AG10803 (cell line): Measurements from ENCODE around the gene SUGP1.

Experiments
- DNase-seq: peaks from one replicate; pipeline ENCODE4 v3.0.0; 2010; ENCODE audit warnings: low read depth
- H3K4me3 ChIP-seq: 2 replicates; pipeline ENCODE4 v1.5.1; 2011; ENCODE audit warnings: mild to moderate bottlenecking, low read length, control low read depth
- TF ChIP-seq, protein P1 (sequence below): conservative IDR thresholded peaks from 2 replicates; pipeline ENCODE4 v1.5.1; 2011; ENCODE audit warnings: mild to moderate bottlenecking, low read length, control low read depth, inconsistent platforms

The SUGP1 gene

DNA sequence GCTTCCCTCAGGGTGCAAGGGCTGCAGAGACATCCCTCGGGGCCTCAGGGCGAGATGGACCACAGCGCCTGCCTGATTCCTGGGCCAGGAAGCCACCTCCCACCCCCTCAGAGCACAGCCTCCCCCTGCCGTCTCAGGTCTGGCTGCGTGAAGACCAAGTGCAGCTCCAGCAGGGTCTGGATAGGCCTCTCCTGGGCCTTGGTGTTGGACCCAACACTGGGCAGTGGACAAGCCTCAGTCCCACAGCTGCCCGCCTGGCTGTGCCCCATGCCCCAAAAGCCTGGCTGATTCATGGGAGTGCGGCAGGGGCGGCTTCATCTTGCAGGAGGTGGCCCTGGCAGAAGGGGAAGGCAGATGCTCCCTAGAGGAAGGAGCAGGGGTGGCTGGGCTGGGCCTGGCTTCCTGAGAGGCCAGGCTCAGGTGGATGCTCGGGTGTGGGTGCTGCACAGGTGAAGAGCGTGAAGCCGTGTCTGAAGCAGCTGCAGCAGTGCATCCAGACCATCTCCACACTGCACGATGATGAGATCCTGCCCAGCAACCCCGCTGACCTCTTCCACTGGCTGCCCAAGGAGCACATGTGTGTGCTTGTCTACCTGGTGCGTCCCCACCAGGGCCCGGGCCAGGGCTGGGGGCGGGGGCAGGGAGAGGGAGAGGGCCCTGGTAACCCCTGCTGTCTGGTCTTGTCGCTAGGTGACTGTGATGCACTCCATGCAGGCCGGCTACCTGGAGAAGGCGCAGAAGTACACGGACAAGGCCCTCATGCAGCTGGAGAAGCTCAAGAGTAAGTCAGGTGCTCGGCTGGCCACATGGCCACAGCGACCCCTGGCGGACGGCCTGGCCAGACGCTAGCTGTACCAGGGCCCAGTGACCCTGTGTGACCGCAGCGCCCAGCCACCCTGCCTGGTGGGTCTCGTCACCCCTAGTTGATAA, 22.0 kb upstream of the SUGP1 start:
- peak; percentile 48 for DNase-seq
- no peak overlapping the region for H3K4me3 ChIP-seq
- TF ChIP-seq, protein P1, sequence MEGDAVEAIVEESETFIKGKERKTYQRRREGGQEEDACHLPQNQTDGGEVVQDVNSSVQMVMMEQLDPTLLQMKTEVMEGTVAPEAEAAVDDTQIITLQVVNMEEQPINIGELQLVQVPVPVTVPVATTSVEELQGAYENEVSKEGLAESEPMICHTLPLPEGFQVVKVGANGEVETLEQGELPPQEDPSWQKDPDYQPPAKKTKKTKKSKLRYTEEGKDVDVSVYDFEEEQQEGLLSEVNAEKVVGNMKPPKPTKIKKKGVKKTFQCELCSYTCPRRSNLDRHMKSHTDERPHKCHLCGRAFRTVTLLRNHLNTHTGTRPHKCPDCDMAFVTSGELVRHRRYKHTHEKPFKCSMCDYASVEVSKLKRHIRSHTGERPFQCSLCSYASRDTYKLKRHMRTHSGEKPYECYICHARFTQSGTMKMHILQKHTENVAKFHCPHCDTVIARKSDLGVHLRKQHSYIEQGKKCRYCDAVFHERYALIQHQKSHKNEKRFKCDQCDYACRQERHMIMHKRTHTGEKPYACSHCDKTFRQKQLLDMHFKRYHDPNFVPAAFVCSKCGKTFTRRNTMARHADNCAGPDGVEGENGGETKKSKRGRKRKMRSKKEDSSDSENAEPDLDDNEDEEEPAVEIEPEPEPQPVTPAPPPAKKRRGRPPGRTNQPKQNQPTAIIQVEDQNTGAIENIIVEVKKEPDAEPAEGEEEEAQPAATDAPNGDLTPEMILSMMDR, result peak; percentile 73

DNA sequence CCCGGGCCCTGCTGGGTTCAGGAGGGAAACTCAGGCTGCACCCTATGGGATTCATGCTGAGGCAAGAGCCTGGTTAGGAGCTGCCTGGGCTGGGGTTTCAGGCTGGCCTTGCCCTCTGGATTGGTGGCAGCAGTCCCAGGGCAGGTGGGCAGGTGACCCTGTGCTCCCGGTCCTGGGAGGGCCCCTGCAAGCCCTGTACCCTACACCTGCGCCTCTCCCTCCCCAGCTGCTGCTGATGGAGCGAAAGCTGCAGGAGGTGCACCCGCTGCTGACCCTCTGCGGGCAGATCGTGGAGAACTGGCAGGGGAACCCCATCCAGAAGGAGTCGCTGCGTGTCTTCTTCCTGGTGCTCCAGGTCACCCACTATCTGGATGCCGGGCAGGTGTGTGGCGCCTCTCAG, 20.7 kb upstream of the SUGP1 start:
- H3K4me3 ChIP-seq, result no peak overlapping the region
- TF ChIP-seq, protein P1, result no peak
- DNase-seq, result no peak

DNA sequence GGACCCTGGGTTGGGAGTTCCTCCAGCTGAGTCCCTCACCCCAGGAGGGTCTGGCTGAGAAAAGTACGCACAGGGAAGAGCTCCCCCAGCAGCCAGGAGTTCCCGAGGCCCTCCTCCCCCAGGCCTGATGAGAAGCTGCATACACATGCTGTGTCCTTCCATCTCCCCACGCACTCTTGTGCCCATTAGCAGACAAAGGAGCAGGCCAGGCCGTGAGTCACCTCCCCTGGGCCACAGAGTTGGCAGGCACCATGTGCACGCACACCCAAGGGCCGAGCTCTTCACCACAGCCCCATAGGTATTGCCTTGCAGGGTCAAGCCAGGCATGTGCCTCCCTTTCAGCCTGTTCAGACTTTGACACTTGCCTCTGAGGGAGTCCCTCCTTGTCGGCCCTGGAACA, 17.8 kb upstream of the SUGP1 start:
- TF ChIP-seq, protein P1, result no peak
- H3K4me3 ChIP-seq, result no peak overlapping the region
- peak; percentile 38 for DNase-seq

GRCh38 chr19:19337120-19337519, 16.8 kb upstream of the SUGP1 start:
- DNase-seq, result no peak
- TF ChIP-seq, protein P1, result no peak
- no peak overlapping the region for H3K4me3 ChIP-seq

GRCh38 chr19:19336597-19336996, 16.3 kb upstream of the SUGP1 start:
- no peak overlapping the region for H3K4me3 ChIP-seq
- no peak for DNase-seq

GRCh38 chr19:19335408-19336158, 15.3 kb upstream of the SUGP1 start:
- TF ChIP-seq, protein P1, result no peak
- H3K4me3 ChIP-seq, result no peak overlapping the region
- no peak for DNase-seq

More at GRCh38 chr19:19336597-19336996, 16.3 kb upstream of the SUGP1 start:
- TF ChIP-seq, protein P1, result no peak

DNA sequence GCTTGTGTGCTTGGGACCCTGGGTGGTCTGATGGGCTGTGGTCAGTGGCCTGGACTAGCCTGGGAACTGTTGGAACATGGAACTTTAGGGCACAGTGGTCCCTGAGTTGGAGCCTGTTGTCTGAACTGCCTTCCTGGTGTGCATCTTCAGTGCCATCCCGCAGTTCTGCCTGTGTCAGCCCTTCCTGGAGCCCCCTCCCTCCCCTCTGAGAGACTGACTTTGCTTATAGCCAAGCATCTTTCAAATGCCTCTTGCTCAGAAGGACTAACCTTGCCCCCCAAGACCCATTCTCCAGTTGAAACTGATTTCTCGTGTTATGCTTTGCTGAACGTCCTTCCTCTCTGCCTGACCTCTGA, 14.7 kb upstream of the SUGP1 start:
- TF ChIP-seq, protein P1, result no peak
- no peak for DNase-seq
- no peak overlapping the region for H3K4me3 ChIP-seq
